PC-3 (cell line): ENCODE measurements around the gene PCDH9. TPM values are rescaled to one million over a fixed set of nuclear protein-coding genes. Genes with fewer than 3 reads are reported as not detected.

Experiments
- ATAC-seq: fragments of 200-7000 bp; cut with Tn5 transposase; 2 replicates; pipeline ENCODE4 v1.9.1; 2020; ENCODE audit warnings: mild to moderate bottlenecking, moderate library complexity
- BruUV-seq: library from RNA; stranded (reverse); fragments of 400-500 nt; replicated peaks from 2 replicates; lab custom pipeline; 2021; lab: Mats Ljungman, UMichigan
- CTCF ChIA-PET: fragments of 300-600 bp; sonication (Branson Sonifier 250); formaldehyde crosslinking; loops from one replicate; lab custom pipeline; 2022; ENCODE audit warnings: antibody characterized with exemption; lab: Charles Lee
- POLR2A ChIA-PET: fragments of 300-600 bp; sonication (Branson Sonifier 250); formaldehyde crosslinking; loops from one replicate; lab custom pipeline; 2022; ENCODE audit warnings: antibody characterized with exemption; ENCODE audit not compliant: unreplicated experiment; lab: Charles Lee
- DNase-seq: peaks from one replicate; pipeline ENCODE4 v3.0.0-alpha.2; 2015
- H2AFZ ChIP-seq: fragments of 300-600 bp; sonication (generic); 2 replicates; pipeline ENCODE4 v1.6.0; 2016; ENCODE audit warnings: antibody characterized with exemption, low read length
- H3F3A ChIP-seq: fragments of 300-600 bp; sonication (generic); one replicate; pipeline ENCODE4 v1.6.0; 2017; ENCODE audit warnings: antibody characterized with exemption, low read length, control low read depth, mild to moderate bottlenecking; ENCODE audit not compliant: unreplicated experiment
- H3K27ac ChIP-seq: fragments of 300-600 bp; sonication (generic); 2 replicates; pipeline ENCODE4 v1.5.1; 2016; ENCODE audit warnings: mild to moderate bottlenecking, low read length
- H3K27me3 ChIP-seq: fragments of 300-600 bp; sonication (generic); 2 replicates; pipeline ENCODE4 v1.6.1; 2016; ENCODE audit warnings: low read length, mixed read lengths
- H3K36me3 ChIP-seq: fragments of 300-600 bp; sonication (generic); 2 replicates; pipeline ENCODE4 v1.6.1; 2016; ENCODE audit warnings: low read depth, mixed run types, low read length, mixed read lengths
- H3K4me1 ChIP-seq: fragments of 300-600 bp; sonication (generic); 2 replicates; pipeline ENCODE4 v1.5.1; 2016; ENCODE audit warnings: low read length; ENCODE audit not compliant: insufficient read depth
- H3K4me2 ChIP-seq: fragments of 300-600 bp; sonication (generic); 2 replicates; pipeline ENCODE4 v1.6.0; 2016; ENCODE audit warnings: low read length
- H3K4me3 ChIP-seq: fragments of 300-600 bp; sonication (generic); 2 replicates; pipeline ENCODE4 v1.5.1; 2016; ENCODE audit warnings: mild to moderate bottlenecking, low read length, mixed read lengths
- H3K79me2 ChIP-seq: fragments of 300-600 bp; sonication (generic); 2 replicates; pipeline ENCODE4 v1.6.1; 2017; ENCODE audit warnings: low read length, mixed read lengths
- H3K9ac ChIP-seq: fragments of 300-600 bp; sonication (generic); 2 replicates; pipeline ENCODE4 v1.6.0; 2016; ENCODE audit warnings: mild to moderate bottlenecking, low read length
- H3K9me2 ChIP-seq: fragments of 300-600 bp; sonication (generic); replicated peaks from 2 replicates; pipeline ENCODE4 v1.6.1; 2016; ENCODE audit warnings: mixed run types, low read length, mixed read lengths
- H3K9me3 ChIP-seq: fragments of 300-600 bp; sonication (generic); 2 replicates; pipeline ENCODE4 v1.6.1; 2016; ENCODE audit warnings: low read length, mixed read lengths
- H4K20me1 ChIP-seq: fragments of 300-600 bp; sonication (generic); 2 replicates; pipeline ENCODE4 v1.6.1; 2016; ENCODE audit warnings: low read length, mixed read lengths
- CTCF ChIP-seq: fragments of 300-600 bp; sonication (generic); conservative IDR thresholded peaks from 2 replicates; pipeline ENCODE4 v1.5.1; 2017; ENCODE audit warnings: antibody characterized with exemption, low read depth, mild to moderate bottlenecking, low read length
- EZH2 ChIP-seq: fragments of 300-600 bp; sonication (generic); IDR thresholded peaks from one replicate; pipeline ENCODE4 v1.6.1; 2017; ENCODE audit warnings: antibody characterized with exemption, mild to moderate bottlenecking, low read length; ENCODE audit not compliant: unreplicated experiment
- EZH2phosphoT487 ChIP-seq: fragments of 300-600 bp; sonication (generic); IDR thresholded peaks from 2 replicates; pipeline ENCODE4 v1.6.1; 2018; ENCODE audit warnings: mild to moderate bottlenecking, antibody characterized with exemption, low read length, borderline replicate concordance
- intact Hi-C: fragments of 100-400 bp; cut with micrococcal nuclease; formaldehyde crosslinking; loops from 2 replicates; pipeline ENCODE4 v1.9.0; 2023
- total RNA-seq: library from RNA; depleted of rRNA; stranded (reverse); fragments of >200 nt; gene quantifications from 2 replicates; pipeline ENCODE4 v1.2.3, GENCODE V29; 2014

The PCDH9 gene
- total RNA-seq, 1 experiment from 2014 or later = 0.98 TPM

GRCh38 chr13:66397133-66397532 lies 833.0 kb downstream of the PCDH9 start:
- H3K9me2 ChIP-seq = no peaks in the 10 kb centered on the region
- ATAC-seq (no peak), DNase-seq (no peak)
- H3K79me2 ChIP-seq = no peaks in the 10 kb centered on the region
- H3K9me3 ChIP-seq = no peaks in the 10 kb centered on the region
- H3K27me3 ChIP-seq = no peaks in the 10 kb centered on the region
- H3K9ac ChIP-seq = no peak overlapping the region
- intact Hi-C loops = no loop called here
- TF ChIP-seq CTCF (no peak), EZH2 (no peak), EZH2phosphoT487 (no peak)
- peaks cover 7% of the 10 kb centered on the region; the same call in 1 of the 2 replicates for H3K4me1 ChIP-seq
- no peak overlapping the region for H2AFZ ChIP-seq
- no peaks in the 10 kb centered on the region for H4K20me1 ChIP-seq
- no peak overlapping the region for H3K27ac ChIP-seq
- H3K36me3 ChIP-seq = no peaks in the 10 kb centered on the region
- H3F3A ChIP-seq = no peaks in the 10 kb centered on the region
- no peak overlapping the region for H3K4me2 ChIP-seq
- no TSS peak for BruUV-seq
- ChIA-PET POLR2A (interaction anchor here (0.7 kb wide), 1 partner anchor 197 kb away, joined by 6 read pairs; no protein-coding TSS in a partner anchor), CTCF (no interaction called here)
- H3K4me3 ChIP-seq = no peak overlapping the region

GRCh38 chr13:66391322-66391721 lies 838.8 kb downstream of the PCDH9 start:
- Histone ChIP-seq H4K20me1 (no peaks in the 10 kb centered on the region), H3K9ac (no peak overlapping the region), H3K27ac (no peak overlapping the region), H3F3A (no peaks in the 10 kb centered on the region), H3K4me1 (no peaks in the 10 kb centered on the region), H3K4me2 (no peak overlapping the region), H3K9me2 (no peaks in the 10 kb centered on the region), H3K9me3 (no peaks in the 10 kb centered on the region), H3K4me3 (no peak overlapping the region), H3K27me3 (no peaks in the 10 kb centered on the region), H2AFZ (no peak overlapping the region), H3K36me3 (no peaks in the 10 kb centered on the region), H3K79me2 (no peaks in the 10 kb centered on the region)
- CTCF ChIA-PET = no interaction called here
- POLR2A ChIA-PET = no interaction called here
- DNase-seq (no peak), ATAC-seq (no peak)
- TF ChIP-seq EZH2 = no peak
- TF ChIP-seq EZH2phosphoT487 = no peak
- TF ChIP-seq CTCF = no peak
- BruUV-seq = no TSS peak
- intact Hi-C loops = no loop called here

- Histone ChIP-seq H2AFZ (no peak overlapping the region), H3K9me2 (no peaks in the 10 kb centered on the region), H3F3A (no peaks in the 10 kb centered on the region), H3K27me3 (no peaks in the 10 kb centered on the region), H3K27ac (no peak overlapping the region), H3K9ac (no peak overlapping the region), H3K4me2 (no peak overlapping the region), H3K79me2 (no peaks in the 10 kb centered on the region), H3K4me1 (no peaks in the 10 kb centered on the region), H4K20me1 (no peaks in the 10 kb centered on the region), H3K36me3 (no peaks in the 10 kb centered on the region), H3K4me3 (no peak overlapping the region), H3K9me3 (no peaks in the 10 kb centered on the region)
- no peak for DNase-seq
- BruUV-seq = no TSS peak
- TF ChIP-seq CTCF (no peak), EZH2phosphoT487 (no peak), EZH2 (no peak)
- ATAC-seq = no peak
- intact Hi-C loops = no loop called here
- ChIA-PET POLR2A (no interaction called here), CTCF (interaction anchor here (0.6 kb wide), 1 partner anchor 179 kb away, joined by 3 read pairs; no protein-coding TSS in a partner anchor)
These were observed 851.2 kb downstream of the PCDH9 start for GRCh38 chr13:66378894-66379293.
